HepG2 (cell line): ENCODE data around the gene DEPDC5. TPM values are rescaled to one million over a fixed set of nuclear protein-coding genes. Genes with fewer than 3 reads are reported as not detected.

ENCODE experiments used
- ATAC-seq: fragments of 200-7000 bp; cut with Tn5 transposase; 3 replicates; pipeline ENCODE4 v1.9.1; 2020; ENCODE audit warnings: mild to moderate bottlenecking, moderate library complexity
- BruUV-seq: library from RNA; stranded (reverse); fragments of 400-500 nt; replicated peaks from 2 replicates; lab custom pipeline; 2021; lab: Mats Ljungman, UMichigan
- CTCF ChIA-PET: fragments of 300-600 bp; formaldehyde crosslinking; extraction: SDS; loops from one replicate; lab custom pipeline; 2021; ENCODE audit warnings: low total read pairs, inconsistent platforms, low intra/inter-chr PET ratio; lab: Yijun Ruan, JAX
- POLR2A ChIA-PET: fragments of 350-600 bp; sonication (Branson Sonifier 250); formaldehyde crosslinking; loops from one replicate; lab custom pipeline; 2020; ENCODE audit warnings: antibody characterized with exemption, inconsistent platforms; lab: Yijun Ruan, JAX
- DNase-seq: peaks from one replicate; pipeline ENCODE4 v3.0.0-alpha.2; 2015; ENCODE audit warnings: low spot score
- FAIRE-seq: peaks from 3 replicates; lab custom pipeline; 2011; peaks lifted over from hg19 to GRCh38; lab: Jason Lieb, UNC
- H2AFZ ChIP-seq: one replicate; pipeline ENCODE4 v1.6.1; 2011; ENCODE audit warnings: low read length, inconsistent platforms
- H3K27ac ChIP-seq: fragments of 300-600 bp; 3 replicates; pipeline ENCODE4 v1.8.0; 2011; ENCODE audit warnings: mixed run types, mild to moderate bottlenecking, mixed read lengths, low read length, inconsistent platforms; ENCODE audit not compliant: insufficient read depth; ENCODE audit errors: extremely low read length
- H3K27me3 ChIP-seq, 2 experiments: fragments of 200-600 bp in 1 of 2; 2 replicates in 1 of 2; 3 replicates in 1 of 2; pipeline versions ENCODE4 v1.6.0 to v1.8.0; 2011; ENCODE audit warnings: low read length in 2 of 2, mild to moderate bottlenecking in 2 of 2, moderate library complexity in 2 of 2, inconsistent platforms in 1 of 2; ENCODE audit not compliant: insufficient read depth in 2 of 2, control insufficient read depth in 1 of 2
- H3K36me3 ChIP-seq, 2 experiments: fragments of 200-600 bp in 1 of 2; replicated peaks in 1 of 2; 2 replicates in 1 of 2; 3 replicates in 1 of 2; pipeline versions ENCODE4 v1.5.1 to v1.8.0; 2011; ENCODE audit warnings: low read length in 2 of 2, inconsistent platforms in 1 of 2; ENCODE audit not compliant: insufficient read depth in 2 of 2, control insufficient read depth in 1 of 2
- H3K4me1 ChIP-seq: 2 replicates; pipeline ENCODE4 v1.5.1; 2012; ENCODE audit warnings: low read length, inconsistent platforms; ENCODE audit not compliant: insufficient read depth
- H3K4me2 ChIP-seq: 2 replicates; pipeline ENCODE4 v1.6.0; 2011; ENCODE audit warnings: low read depth, low read length, inconsistent platforms
- H3K4me3 ChIP-seq, 3 experiments: fragments of 200-600 bp in 1 of 3; sonication (generic), shearing (Covaris generic) in 1 of 3; replicated peaks in 1 of 3; 2 replicates each; pipeline ENCODE4 v1.5.1; 2011 to 2016; ENCODE audit warnings: low read length in 3 of 3, inconsistent platforms in 2 of 3, low read depth in 2 of 3, mild to moderate bottlenecking in 2 of 3, control low read depth in 1 of 3, mixed read lengths in 1 of 3; ENCODE audit not compliant: insufficient read depth in 1 of 3
- H3K79me2 ChIP-seq: one replicate; pipeline ENCODE4 v1.6.1; 2011; ENCODE audit warnings: low read length, inconsistent platforms; ENCODE audit not compliant: insufficient read depth
- H3K9ac ChIP-seq: 2 replicates; pipeline ENCODE4 v1.6.0; 2011; ENCODE audit warnings: mild to moderate bottlenecking, low read depth, low read length, inconsistent platforms; ENCODE audit not compliant: insufficient read depth
- H3K9me3 ChIP-seq: 2 replicates; pipeline ENCODE4 v1.5.1; 2012; ENCODE audit warnings: mild to moderate bottlenecking, low read length
- H4K20me1 ChIP-seq: 2 replicates; pipeline ENCODE4 v1.6.0; 2011; ENCODE audit warnings: inconsistent platforms, mild to moderate bottlenecking, low read length, moderate library complexity; ENCODE audit not compliant: insufficient read depth
- DMAP1 ChIP-seq: IDR thresholded peaks from 2 replicates; pipeline ENCODE4 v1.6.1; 2016
- FOXA1 ChIP-seq, 2 experiments: fragments of 450-650 bp in 1 of 2; sonication (generic) in 1 of 2; formaldehyde crosslinking in 1 of 2; IDR thresholded peaks; 2 replicates each; pipeline versions ENCODE4 v1.4.0 to v1.6.1; 2016 to 2020; ENCODE audit warnings: missing genetic modification reagents in 1 of 2
- GFI1 ChIP-seq: sonication (generic); formaldehyde crosslinking; IDR thresholded peaks from 2 replicates; pipeline ENCODE4 v1.5.0; 2020; ENCODE audit warnings: missing genetic modification reagents, mild to moderate bottlenecking, borderline replicate concordance
- KAT7 ChIP-seq: IDR thresholded peaks from 2 replicates; pipeline ENCODE4 v1.6.1; 2018; ENCODE audit warnings: borderline replicate concordance, missing compliant biosample characterization
- KLF16 ChIP-seq, 2 experiments: sonication (generic) in 1 of 2; formaldehyde crosslinking in 1 of 2; IDR thresholded peaks; 2 replicates each; pipeline versions ENCODE4 v1.6.1 to v1.8.0; 2016 to 2023; ENCODE audit warnings: missing genetic modification reagents in 2 of 2, missing compliant biosample characterization in 1 of 2
- NFKBIZ ChIP-seq: IDR thresholded peaks from 2 replicates; pipeline ENCODE4 v1.6.1; 2018; ENCODE audit warnings: missing genetic modification reagents, missing compliant biosample characterization
- POLR2G ChIP-seq: fragments of 200-400 bp; formaldehyde crosslinking; IDR thresholded peaks from 2 replicates; pipeline ENCODE4 v1.6.1; 2018; ENCODE audit warnings: mild to moderate bottlenecking, low read depth, low read length, moderate library complexity
- TOPORS ChIP-seq: sonication (generic); formaldehyde crosslinking; IDR thresholded peaks from 2 replicates; pipeline ENCODE4 v1.8.0; 2023; ENCODE audit warnings: mild to moderate bottlenecking, missing genetic modification reagents
- ZMAT3 ChIP-seq: sonication (generic); formaldehyde crosslinking; conservative IDR thresholded peaks from 2 replicates; pipeline ENCODE4 v1.7.0; 2021; ENCODE audit warnings: missing genetic modification reagents
- ZNF501 ChIP-seq: sonication (generic); formaldehyde crosslinking; IDR thresholded peaks from 2 replicates; pipeline ENCODE4 v1.5.1; 2020; ENCODE audit warnings: mild to moderate bottlenecking, moderate library complexity, missing genetic modification reagents
- ZNF552 ChIP-seq: sonication (generic); formaldehyde crosslinking; IDR thresholded peaks from 2 replicates; pipeline ENCODE4 v1.9.0; 2022; ENCODE audit warnings: missing genetic modification reagents, mild to moderate bottlenecking, borderline replicate concordance
- ZNF713 ChIP-seq: sonication (generic); formaldehyde crosslinking; IDR thresholded peaks from 2 replicates; pipeline ENCODE4 v1.4.0; 2020; ENCODE audit warnings: mild to moderate bottlenecking, missing genetic modification reagents
- ZNF782 ChIP-seq: sonication (generic); formaldehyde crosslinking; IDR thresholded peaks from 2 replicates; pipeline ENCODE4 v1.4.0; 2020; ENCODE audit warnings: missing genetic modification reagents, mild to moderate bottlenecking, borderline replicate concordance
- ZNF83 ChIP-seq: sonication (generic); formaldehyde crosslinking; IDR thresholded peaks from 2 replicates; pipeline ENCODE4 v1.4.0; 2020; ENCODE audit warnings: missing genetic modification reagents, mild to moderate bottlenecking, borderline replicate concordance
- WGBS: methylation state at CpG from one replicate; pipeline ENCODE4 v1.1.6; 2017; ENCODE audit warnings: low lambda C conversion rate; 5-methylcytosine and 5-hydroxymethylcytosine counted together
- in situ Hi-C: cut with HindIII; loops from 2 replicates; pipeline ENCODE4 v1.10.0; 2017; ENCODE audit warnings: low pct_unique_long_range_greater_than_20kb; ENCODE audit not compliant: extremely low pct_ligation_motif_present
- intact Hi-C: fragments of 100-400 bp; cut with micrococcal nuclease; formaldehyde crosslinking; loops from one replicate; pipeline ENCODE4 v1.10.0; 2022; ENCODE audit not compliant: unreplicated experiment
- polyA plus RNA-seq, 8 experiments: library from polyadenylated mRNA; depleted of rRNA in 3 of 8; stranded (reverse) in 7 of 8; unstranded in 1 of 8; fragments of >200 nt; fragmentation: Illumina TruSeq in 4 of 8; extraction: Trizol in 4 of 8; gene quantifications; 2 replicates each; pipeline versions ENCODE4 v1.2.1 to v1.2.3, GENCODE V29; 2011 to 2016; ENCODE audit warnings: low read depth in 4 of 8, missing spikeins in 1 of 8, mixed read lengths in 1 of 8; ENCODE audit not compliant: insufficient read depth in 1 of 8
- total RNA-seq, 5 experiments: library from RNA; depleted of rRNA; stranded (reverse); fragments of >200 nt; fragmentation: Illumina TruSeq; extraction: Trizol; gene quantifications; 2 replicates each; pipeline ENCODE4 v1.2.3, GENCODE V29; 2016; ENCODE audit warnings: low read depth in 1 of 5
- TF ChIP-seq, protein P1 (sequence below): fragments of 450-650 bp; IDR thresholded peaks from 2 replicates; pipeline ENCODE4 v1.6.1; 2016

Gene DEPDC5
- total and polyA plus RNA-seq, 2 of the 13 experiments (the other 11 are each of a cell fraction or from before 2014, with no cell fraction given), result 9.8 to 12.4 TPM

DNA sequence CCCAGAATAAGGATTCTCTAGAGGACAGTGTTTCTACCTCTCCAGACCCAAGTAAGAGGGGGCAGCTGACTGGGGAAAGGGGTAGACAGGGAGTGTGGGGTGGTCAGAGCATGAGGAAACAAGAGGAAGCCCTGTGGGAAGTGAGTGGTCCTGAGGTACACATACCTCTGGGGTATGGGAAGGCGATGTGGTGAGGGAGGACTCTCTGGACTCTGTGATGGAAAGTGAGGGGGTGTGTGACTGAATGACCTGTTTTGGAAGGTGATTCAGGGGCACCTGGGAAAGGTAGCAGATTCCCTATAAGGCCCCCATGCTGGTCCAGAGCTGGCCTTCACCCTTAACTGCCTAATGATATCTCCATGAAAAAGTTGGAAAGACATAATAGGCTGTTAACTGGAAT, 80.1 kb downstream of the DEPDC5 start:
- Histone ChIP-seq H3K4me3 (no peak overlapping the region), H3K27me3 (no peaks in the 10 kb centered on the region), H3K9ac (no peak overlapping the region), H3K79me2 (no peaks in the 10 kb centered on the region), H3K4me1 (peaks cover 16% of the 10 kb centered on the region), H3K27ac (no peak overlapping the region), H2AFZ (no peak overlapping the region), H4K20me1 (no peaks in the 10 kb centered on the region), H3K36me3 (peaks cover 2 to 13% of the 10 kb centered on the region in 2 experiments; a peak in 4 of 5 replicates), H3K9me3 (no peaks in the 10 kb centered on the region), H3K4me2 (no peak overlapping the region)
- TF ChIP-seq GFI1 (CRISPR knock-in tag), result no peak
- ATAC-seq (no peak), FAIRE-seq (no peak), DNase-seq (no peak)
- POLR2A ChIA-PET, result no interaction called here
- 86% methylated on average over 1 of the region's 1 CpG for WGBS
- no TSS peak for BruUV-seq
- in situ Hi-C loops (no loop called here), intact Hi-C loops (no loop called here)
- CTCF ChIA-PET, result no interaction called here

DNA sequence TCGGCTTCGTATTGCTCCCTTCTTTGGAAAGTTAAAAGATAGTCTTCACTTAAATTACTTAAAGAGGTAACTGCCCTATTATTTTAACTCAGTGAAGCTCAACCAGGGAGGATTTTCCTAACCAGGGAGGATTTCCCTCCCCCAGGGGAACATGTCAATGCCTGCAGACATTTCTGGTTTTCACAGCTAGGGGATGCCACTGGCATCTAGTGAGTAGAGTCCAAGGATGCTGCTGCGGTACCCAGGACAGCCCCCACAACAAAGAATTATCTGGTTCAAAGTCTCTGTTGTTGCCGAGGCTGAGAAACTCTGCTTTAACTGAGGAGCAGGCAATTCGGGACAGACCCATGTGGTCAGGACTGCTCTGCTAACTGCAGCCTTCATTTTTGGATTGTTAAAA, 82.2 kb downstream of the DEPDC5 start:
- no peak for ATAC-seq
- BruUV-seq, result no TSS peak
- in situ Hi-C loops, result no loop called here

More for the DNA sequence above, 82.2 kb downstream of the DEPDC5 start:
- H3K27ac ChIP-seq, result no peak overlapping the region
- H4K20me1 ChIP-seq, result no peaks in the 10 kb centered on the region
- CTCF ChIA-PET, result no interaction called here
- peaks cover 2 to 19% of the 10 kb centered on the region in 2 experiments; a peak in 3 of 5 replicates for H3K36me3 ChIP-seq
- no peaks in the 10 kb centered on the region for H3K9me3 ChIP-seq
- H3K27me3 ChIP-seq, result no peaks in the 10 kb centered on the region
- TF ChIP-seq NFKBIZ (no peak), ZNF713 (no peak), KLF16 (CRISPR knock-in tag; IDR thresholded peaks at IDR 0.05) (no peak), ZNF782 (CRISPR knock-in tag) (no peak), DMAP1 (CRISPR knock-in tag) (no peak), KAT7 (CRISPR knock-in tag) (no peak), FOXA1 (IDR thresholded peaks at IDR 0.05) (no peak), FOXA1 (CRISPR knock-in tag; IDR thresholded peaks at IDR 0.05) (no peak), ZNF83 (no peak), ZMAT3 (no peak), ZNF501 (CRISPR knock-in tag) (no peak), GFI1 (CRISPR knock-in tag) (no peak), POLR2G (no peak), TOPORS (no peak), ZNF552 (CRISPR knock-in tag) (no peak)
- TF ChIP-seq, protein P1, sequence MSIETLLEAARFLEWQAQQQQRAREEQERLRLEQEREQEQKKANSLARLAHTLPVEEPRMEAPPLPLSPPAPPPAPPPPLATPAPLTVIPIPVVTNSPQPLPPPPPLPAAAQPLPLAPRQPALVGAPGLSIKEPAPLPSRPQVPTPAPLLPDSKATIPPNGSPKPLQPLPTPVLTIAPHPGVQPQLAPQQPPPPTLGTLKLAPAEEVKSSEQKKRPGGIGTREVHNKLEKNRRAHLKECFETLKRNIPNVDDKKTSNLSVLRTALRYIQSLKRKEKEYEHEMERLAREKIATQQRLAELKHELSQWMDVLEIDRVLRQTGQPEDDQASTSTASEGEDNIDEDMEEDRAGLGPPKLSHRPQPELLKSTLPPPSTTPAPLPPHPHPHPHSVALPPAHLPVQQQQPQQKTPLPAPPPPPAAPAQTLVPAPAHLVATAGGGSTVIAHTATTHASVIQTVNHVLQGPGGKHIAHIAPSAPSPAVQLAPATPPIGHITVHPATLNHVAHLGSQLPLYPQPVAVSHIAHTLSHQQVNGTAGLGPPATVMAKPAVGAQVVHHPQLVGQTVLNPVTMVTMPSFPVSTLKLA, result no peak
- intact Hi-C loops, result no loop called here
- no peak overlapping the region for H3K4me2 ChIP-seq
- no peak overlapping the region for H3K4me3 ChIP-seq
- no peaks in the 10 kb centered on the region for H3K79me2 ChIP-seq
- 83% methylated on average over 5 of the region's 5 CpGs for WGBS
- DNase-seq, result no peak
- H2AFZ ChIP-seq, result no peak overlapping the region
- no peak overlapping the region for H3K9ac ChIP-seq
- H3K4me1 ChIP-seq, result no peaks in the 10 kb centered on the region
- POLR2A ChIA-PET, result no interaction called here
- FAIRE-seq, result no peak
